K562 (cell line): ENCODE measurements around the gene NFKB2.

Source experiments
- CHD4 ChIP-seq: fragments of 200-600 bp; sonication (generic); IDR thresholded peaks from 3 replicates; pipeline ENCODE4 v1.6.1; 2012; ENCODE audit warnings: low read depth, mild to moderate bottlenecking, mixed read lengths, low read length, inconsistent platforms; ENCODE audit not compliant: insufficient read depth, insufficient replicate concordance, poor library complexity, severe bottlenecking
- TF ChIP-seq, protein P1 (sequence below): fragments of 450-650 bp; conservative IDR thresholded peaks from 2 replicates; pipeline ENCODE4 v1.6.1; 2016; ENCODE audit warnings: missing genetic modification characterization, low read depth, mild to moderate bottlenecking, missing compliant biosample characterization, moderate library complexity
- TF ChIP-seq, protein P2 (sequence below): fragments of 150-350 bp; conservative IDR thresholded peaks from 2 replicates; pipeline ENCODE4 v1.6.1; 2014; ENCODE audit warnings: low read length

DNA sequence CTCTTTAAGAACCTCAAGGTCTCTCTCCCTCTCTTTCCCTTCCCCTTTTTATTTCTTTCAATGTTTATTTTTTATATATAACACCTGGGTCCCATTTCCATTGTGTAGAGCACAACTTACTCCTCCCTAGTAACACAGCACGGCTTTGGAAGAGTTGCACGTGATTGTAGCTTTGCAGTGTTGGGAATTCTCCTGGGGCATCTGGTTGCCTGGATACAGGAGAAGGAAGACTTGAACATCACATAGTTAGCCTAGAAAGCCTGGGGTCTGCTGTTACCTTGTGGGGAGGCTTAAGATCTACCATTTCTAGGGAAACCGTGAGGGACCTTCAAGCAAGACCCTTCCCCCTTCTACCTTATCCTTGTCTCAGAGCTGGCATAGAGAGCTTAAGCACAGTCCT, 41.1 kb upstream of the NFKB2 start:
- no peak for TF ChIP-seq CHD4
- TF ChIP-seq, protein P1, sequence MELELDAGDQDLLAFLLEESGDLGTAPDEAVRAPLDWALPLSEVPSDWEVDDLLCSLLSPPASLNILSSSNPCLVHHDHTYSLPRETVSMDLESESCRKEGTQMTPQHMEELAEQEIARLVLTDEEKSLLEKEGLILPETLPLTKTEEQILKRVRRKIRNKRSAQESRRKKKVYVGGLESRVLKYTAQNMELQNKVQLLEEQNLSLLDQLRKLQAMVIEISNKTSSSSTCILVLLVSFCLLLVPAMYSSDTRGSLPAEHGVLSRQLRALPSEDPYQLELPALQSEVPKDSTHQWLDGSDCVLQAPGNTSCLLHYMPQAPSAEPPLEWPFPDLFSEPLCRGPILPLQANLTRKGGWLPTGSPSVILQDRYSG: no peak
- TF ChIP-seq, protein P2, sequence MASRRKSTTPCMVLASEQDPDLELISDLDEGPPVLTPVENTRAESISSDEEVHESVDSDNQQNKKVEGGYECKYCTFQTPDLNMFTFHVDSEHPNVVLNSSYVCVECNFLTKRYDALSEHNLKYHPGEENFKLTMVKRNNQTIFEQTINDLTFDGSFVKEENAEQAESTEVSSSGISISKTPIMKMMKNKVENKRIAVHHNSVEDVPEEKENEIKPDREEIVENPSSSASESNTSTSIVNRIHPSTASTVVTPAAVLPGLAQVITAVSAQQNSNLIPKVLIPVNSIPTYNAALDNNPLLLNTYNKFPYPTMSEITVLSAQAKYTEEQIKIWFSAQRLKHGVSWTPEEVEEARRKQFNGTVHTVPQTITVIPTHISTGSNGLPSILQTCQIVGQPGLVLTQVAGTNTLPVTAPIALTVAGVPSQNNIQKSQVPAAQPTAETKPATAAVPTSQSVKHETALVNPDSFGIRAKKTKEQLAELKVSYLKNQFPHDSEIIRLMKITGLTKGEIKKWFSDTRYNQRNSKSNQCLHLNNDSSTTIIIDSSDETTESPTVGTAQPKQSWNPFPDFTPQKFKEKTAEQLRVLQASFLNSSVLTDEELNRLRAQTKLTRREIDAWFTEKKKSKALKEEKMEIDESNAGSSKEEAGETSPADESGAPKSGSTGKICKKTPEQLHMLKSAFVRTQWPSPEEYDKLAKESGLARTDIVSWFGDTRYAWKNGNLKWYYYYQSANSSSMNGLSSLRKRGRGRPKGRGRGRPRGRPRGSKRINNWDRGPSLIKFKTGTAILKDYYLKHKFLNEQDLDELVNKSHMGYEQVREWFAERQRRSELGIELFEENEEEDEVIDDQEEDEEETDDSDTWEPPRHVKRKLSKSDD: no peak
